HG03196 (cell line): Measurements from ENCODE around the gene NPHP4.

Experiments used
- ATAC-seq: cut with Tn5 transposase; IDR thresholded peaks from one replicate; pipeline ENCODE4 v1.9.1; 2021; ENCODE audit not compliant: unreplicated experiment

Gene NPHP4

DNA sequence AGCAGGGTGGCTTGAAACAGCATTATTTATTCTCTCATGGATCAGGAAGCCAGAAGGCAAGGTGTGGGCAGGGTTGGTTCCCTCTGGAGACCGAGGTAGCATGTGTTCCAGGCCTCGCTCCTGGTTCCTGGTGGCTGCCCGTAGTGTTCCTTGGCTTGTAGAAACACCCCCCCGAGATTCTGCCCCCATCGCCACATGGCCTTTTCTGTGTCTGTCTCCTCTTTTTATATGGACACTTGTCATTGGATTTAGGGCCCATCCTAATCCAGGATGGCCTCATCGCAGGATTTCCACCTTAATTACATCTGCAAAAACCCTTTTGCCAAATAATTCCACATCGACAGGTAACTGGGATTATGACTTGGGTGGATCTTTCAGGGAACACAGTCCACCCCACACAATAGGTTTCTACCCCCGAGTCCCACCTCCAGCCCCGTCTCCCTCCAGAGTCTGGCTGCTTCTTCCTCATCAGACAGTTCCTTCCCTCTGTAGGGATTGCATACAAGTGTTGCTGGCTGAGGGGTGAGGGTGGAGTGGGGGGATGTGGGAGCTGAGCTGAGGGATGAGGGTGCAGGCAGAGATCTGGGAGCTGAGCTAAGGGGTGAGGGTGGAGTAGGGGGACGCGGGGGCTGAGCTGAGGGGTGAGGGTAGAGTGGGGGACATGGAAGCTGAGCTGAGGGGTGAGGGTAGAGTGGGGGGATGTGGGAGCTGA lies 12.3 kb upstream of the NPHP4 start:
- ATAC-seq = no peak

- no peak for ATAC-seq
Observed at GRCh38 chr1:6003568-6004411, 11.6 kb upstream of the NPHP4 start.

- no peak for ATAC-seq
Observed at GRCh38 chr1:6002714-6003501, 10.7 kb upstream of the NPHP4 start.

GRCh38 chr1:6001992-6002576 lies 9.9 kb upstream of the NPHP4 start:
- no peak for ATAC-seq

GRCh38 chr1:6000444-6001288 lies 8.4 kb upstream of the NPHP4 start:
- ATAC-seq = no peak

GRCh38 chr1:5999711-6000443 lies 7.7 kb upstream of the NPHP4 start:
- ATAC-seq = no peak

DNA sequence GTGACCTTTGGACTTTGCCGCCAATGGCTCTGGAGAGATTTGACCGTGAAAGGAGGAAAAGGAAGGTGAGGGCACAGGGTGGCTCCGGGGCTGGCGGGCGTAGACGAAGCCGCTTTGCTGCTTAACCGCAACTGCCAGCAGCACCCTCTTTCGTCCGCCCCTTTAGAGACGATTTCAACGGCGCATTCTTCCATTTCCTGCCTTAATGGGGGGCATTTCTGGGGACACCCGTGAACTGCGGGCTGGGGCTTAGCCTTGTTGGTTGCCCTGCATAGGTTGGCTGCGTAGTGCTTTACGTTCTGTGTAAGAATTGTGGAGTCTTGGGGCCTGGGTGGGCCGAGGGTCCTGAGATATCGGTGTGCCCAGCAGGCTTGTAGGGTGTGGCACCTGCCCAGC lies 6.7 kb upstream of the NPHP4 start:
- ATAC-seq = no peak

GRCh38 chr1:5998051-5998905 lies 6.1 kb upstream of the NPHP4 start:
- no peak for ATAC-seq

DNA sequence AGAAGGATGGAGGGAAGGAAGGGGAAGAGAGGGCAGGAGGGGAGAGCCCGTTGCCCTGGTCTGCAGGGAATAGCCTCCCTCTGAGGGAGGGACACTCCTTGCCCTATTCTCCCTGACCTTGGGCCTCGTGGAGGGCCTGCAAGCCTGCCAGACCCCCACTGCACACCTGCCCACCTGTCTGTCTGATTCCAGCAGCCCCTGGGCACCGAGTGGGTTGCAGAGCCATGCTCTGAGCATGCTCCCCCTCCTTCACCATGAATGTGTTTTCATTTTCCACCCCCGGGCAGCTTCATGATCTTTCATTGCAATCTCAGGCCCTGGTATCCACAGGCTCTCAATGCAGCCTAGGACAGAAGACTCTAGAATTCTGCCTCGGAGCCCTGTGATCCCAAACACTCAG lies 5.1 kb upstream of the NPHP4 start:
- ATAC-seq = no peak

DNA sequence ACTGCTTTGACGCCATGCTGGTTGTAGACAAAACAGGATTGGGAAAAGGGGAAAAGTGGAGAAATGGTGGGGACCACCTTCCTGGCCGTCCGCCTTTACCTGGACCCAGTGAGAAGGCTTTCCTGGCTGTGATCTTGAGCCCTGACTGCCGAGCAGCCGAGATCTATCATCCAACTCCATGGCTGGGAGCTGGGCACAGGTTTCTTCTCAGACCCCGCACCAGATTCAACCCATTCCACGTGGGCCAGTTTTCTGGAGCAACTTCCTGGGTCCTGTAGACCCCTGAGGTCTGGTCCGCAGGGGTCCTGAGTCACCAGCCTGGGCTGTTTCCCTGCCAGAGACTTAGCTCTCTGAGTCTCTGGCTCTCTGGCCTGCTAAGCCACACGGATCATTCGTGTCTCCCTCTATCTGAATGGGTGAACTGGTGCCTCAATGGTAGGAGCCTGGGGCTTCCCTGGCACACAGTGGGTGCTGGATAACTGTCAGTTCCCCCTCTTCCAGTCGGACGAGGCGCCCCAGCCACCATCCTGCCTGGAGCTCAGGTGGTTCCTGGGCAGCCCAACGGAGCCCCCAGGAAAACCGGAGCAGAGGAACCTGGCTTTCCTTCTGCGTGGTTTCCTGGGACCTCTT lies 4.5 kb upstream of the NPHP4 start:
- ATAC-seq = no peak

- ATAC-seq = no peak
Observed at GRCh38 chr1:5995871-5996630, 3.8 kb upstream of the NPHP4 start.

- ATAC-seq = no peak
Observed at GRCh38 chr1:5994713-5995621, 2.7 kb upstream of the NPHP4 start.

DNA sequence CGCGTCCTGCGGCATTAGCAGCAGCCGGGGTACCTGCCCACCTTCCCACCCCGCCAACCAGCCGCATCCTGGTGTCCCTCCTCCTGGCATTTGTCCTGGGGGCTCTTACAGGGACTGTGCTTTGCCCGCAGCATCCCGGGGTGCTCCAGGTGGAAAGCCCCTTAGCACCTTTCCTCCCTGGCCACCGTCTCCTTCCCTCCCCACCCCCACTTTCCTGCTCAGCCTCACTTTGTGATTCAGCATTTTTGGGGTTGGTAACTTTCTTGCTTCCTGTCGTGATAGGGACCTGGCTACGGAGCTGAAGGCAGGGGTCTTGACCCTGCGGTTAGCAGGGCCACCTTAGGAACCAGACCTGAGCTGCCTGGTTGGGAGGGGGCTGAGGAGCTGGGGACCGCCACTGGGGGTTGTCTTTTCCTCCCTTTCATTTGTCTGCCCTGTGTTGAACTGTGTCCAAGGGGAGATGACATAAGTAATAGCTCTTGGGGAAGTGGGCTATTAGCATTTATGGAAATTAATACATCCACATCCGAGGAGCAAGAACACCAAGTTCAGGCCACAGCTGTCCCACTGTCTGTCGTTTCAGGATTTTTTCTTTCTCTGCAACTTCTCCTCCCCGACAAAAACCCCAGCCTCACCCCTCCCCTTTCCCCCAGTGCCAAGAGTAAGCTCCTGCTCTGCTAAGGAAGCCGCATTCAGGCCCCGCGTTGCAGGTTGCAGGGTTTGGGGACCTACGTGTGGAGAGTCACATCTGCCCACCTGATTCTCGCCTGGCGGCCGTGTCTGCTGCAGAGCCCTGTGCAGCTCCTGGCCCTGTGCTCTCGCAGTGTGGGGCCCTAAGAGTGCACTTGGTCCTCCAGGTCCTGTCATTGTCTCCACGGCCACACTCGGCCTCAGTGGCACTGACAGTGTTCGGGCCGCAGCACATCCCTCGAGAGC lies 1.6 kb upstream of the NPHP4 start:
- ATAC-seq = no peak

DNA sequence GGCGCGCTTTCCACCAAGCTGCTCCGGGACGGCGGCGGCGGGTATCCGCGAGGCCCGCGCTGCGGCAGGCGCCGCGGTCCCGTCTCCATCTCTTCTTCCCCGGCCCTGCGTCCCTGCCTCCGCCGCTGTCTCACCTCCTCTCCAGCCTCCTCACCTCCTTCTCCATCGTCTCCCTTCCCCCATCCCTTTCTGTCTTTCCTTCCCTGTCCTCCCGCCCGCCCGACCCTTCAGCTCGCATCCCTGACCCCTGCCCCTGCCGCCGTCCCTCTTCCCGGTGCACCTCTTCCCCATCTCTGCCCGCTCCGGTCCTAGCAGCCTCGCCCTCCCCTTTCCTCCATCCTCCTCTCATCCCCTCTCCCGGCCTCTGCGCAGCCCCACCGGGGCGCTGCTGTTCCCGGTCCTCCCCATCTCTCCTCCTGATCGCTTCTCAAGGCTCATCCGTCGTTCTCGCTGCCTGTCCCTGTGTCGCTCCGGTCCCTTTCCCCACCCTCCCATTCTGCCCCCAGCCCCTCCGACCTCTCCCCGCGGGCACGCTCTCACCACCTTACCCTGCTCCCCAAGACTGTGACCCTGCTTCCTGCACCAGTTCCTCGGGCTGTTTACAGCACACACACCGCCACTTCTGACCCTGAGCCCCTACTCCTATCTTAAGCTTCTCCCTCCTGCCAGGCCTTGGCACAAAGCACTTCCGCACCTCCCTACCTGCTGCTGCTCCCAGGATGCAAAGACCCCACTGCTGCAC lies 760 bp upstream of the NPHP4 start:
- peak; percentile 4 for ATAC-seq
